Endothelial cell of umbilical vein (primary cell): ENCODE data around the gene ZNF385B. TPM values are rescaled to one million over a fixed set of nuclear protein-coding genes. Genes with fewer than 3 reads are reported as not detected.

Source experiments
- BruUV-seq: library from RNA; stranded (reverse); fragments of 400-500 nt; replicated peaks from 2 replicates; lab custom pipeline; 2021; lab: Mats Ljungman, UMichigan
- CTCF ChIA-PET: fragments of 300-600, 350-600 bp; sonication (Branson Sonifier 250); formaldehyde crosslinking; loops from one replicate; lab custom pipeline; 2021; ENCODE audit warnings: antibody characterized with exemption, inconsistent platforms; lab: Charles Lee
- POLR2A ChIA-PET: fragments of 300-600, 350-600 bp; sonication (Branson Sonifier 250); formaldehyde crosslinking; loops from one replicate; lab custom pipeline; 2021; ENCODE audit warnings: antibody characterized with exemption, inconsistent platforms; lab: Charles Lee
- DNase-seq: peaks from one replicate; pipeline ENCODE4 v3.0.0-alpha.2; 2011; ENCODE audit warnings: low read depth, low spot score
- FAIRE-seq: peaks from 2 replicates; lab custom pipeline; 2011; peaks lifted over from hg19 to GRCh38; lab: Jason Lieb, UNC
- H2AFZ ChIP-seq: 2 replicates; pipeline ENCODE4 v1.6.0; 2012; ENCODE audit warnings: low read depth, low read length, control low read depth, inconsistent platforms
- H3K27ac ChIP-seq: 2 replicates; pipeline ENCODE4 v1.5.1; 2011; ENCODE audit warnings: low read depth, mild to moderate bottlenecking, control low read depth, low read length, moderate library complexity; ENCODE audit not compliant: insufficient read depth
- H3K27me3 ChIP-seq, 2 experiments: 2 replicates each; pipeline versions ENCODE4 v1.6.0 to v1.6.1; 2011; ENCODE audit warnings: low read length in 2 of 2, mixed read lengths in 1 of 2; ENCODE audit not compliant: control insufficient read depth in 2 of 2, insufficient read depth in 2 of 2
- H3K36me3 ChIP-seq, 2 experiments: 2 replicates in 1 of 2; 3 replicates in 1 of 2; pipeline ENCODE4 v1.5.1; 2011; ENCODE audit warnings: low read length in 2 of 2, mild to moderate bottlenecking in 1 of 2, moderate library complexity in 1 of 2; ENCODE audit not compliant: control insufficient read depth in 2 of 2, insufficient read depth in 2 of 2; ENCODE audit errors: extremely low read depth in 1 of 2
- H3K4me1 ChIP-seq: 3 replicates; pipeline ENCODE4 v1.5.1; 2011; ENCODE audit warnings: mild to moderate bottlenecking, low read length; ENCODE audit not compliant: control insufficient read depth, insufficient read depth; ENCODE audit errors: extremely low read depth
- H3K4me2 ChIP-seq: 2 replicates; pipeline ENCODE4 v1.6.1; 2011; ENCODE audit warnings: low read length, control low read depth, mixed read lengths; ENCODE audit not compliant: insufficient read depth
- H3K4me3 ChIP-seq, 3 experiments: fragments of 200-600 bp in 1 of 3; sonication (generic), shearing (Covaris generic) in 1 of 3; replicated peaks in 1 of 3; 2 replicates each; pipeline ENCODE4 v1.5.1; 2011 to 2016; ENCODE audit warnings: control low read depth in 3 of 3, low read length in 3 of 3, mild to moderate bottlenecking in 2 of 3, inconsistent platforms in 1 of 3, low read depth in 1 of 3, moderate library complexity in 1 of 3; ENCODE audit not compliant: insufficient read depth in 1 of 3
- H3K79me2 ChIP-seq: 2 replicates; pipeline ENCODE4 v1.6.0; 2012; ENCODE audit warnings: low read length, inconsistent platforms; ENCODE audit not compliant: control insufficient read depth, insufficient read depth
- H3K9ac ChIP-seq: replicated peaks from 2 replicates; pipeline ENCODE3; 2011; ENCODE audit warnings: low read length, control low read depth; ENCODE audit not compliant: insufficient read depth; ENCODE audit errors: extremely low read depth
- H3K9me1 ChIP-seq: replicated peaks from 3 replicates; pipeline ENCODE4 v1.6.0; 2011; ENCODE audit warnings: mild to moderate bottlenecking, low read length; ENCODE audit not compliant: control insufficient read depth, insufficient read depth; ENCODE audit errors: extremely low read depth
- H3K9me3 ChIP-seq: replicated peaks from 2 replicates; pipeline ENCODE4 v1.5.1; 2012; ENCODE audit warnings: low read length, inconsistent platforms; ENCODE audit not compliant: control insufficient read depth, insufficient read depth
- H4K20me1 ChIP-seq: replicated peaks from 2 replicates; pipeline ENCODE3; 2011; ENCODE audit warnings: mild to moderate bottlenecking, low read length; ENCODE audit not compliant: control insufficient read depth, insufficient read depth; ENCODE audit errors: extremely low read depth
- CTCF ChIP-seq, 2 donors: IDR thresholded peaks; 1 replicate in 1 of 2; 2 replicates in 1 of 2; pipeline ENCODE4 v1.5.1; 2011; ENCODE audit warnings: low read length in 2 of 2, mild to moderate bottlenecking in 2 of 2, moderate library complexity in 2 of 2, control low read depth in 1 of 2, inconsistent platforms in 1 of 2, low read depth in 1 of 2; ENCODE audit not compliant: insufficient read depth in 1 of 2; ENCODE audit errors: extremely low read depth in 1 of 2
- EZH2 ChIP-seq: IDR thresholded peaks from 2 replicates; pipeline ENCODE4 v1.6.1; 2012; ENCODE audit warnings: borderline replicate concordance, low read depth, mild to moderate bottlenecking, moderate library complexity, low read length, inconsistent platforms; ENCODE audit not compliant: severe bottlenecking
- FOS ChIP-seq: IDR thresholded peaks from 2 replicates; pipeline ENCODE4 v1.6.1; 2011; ENCODE audit warnings: mild to moderate bottlenecking, low read length, moderate library complexity, borderline replicate concordance; ENCODE audit not compliant: insufficient read depth
- GATA2 ChIP-seq: IDR thresholded peaks from 2 replicates; pipeline ENCODE4 v1.7.0; 2011; ENCODE audit warnings: low read depth, mild to moderate bottlenecking, moderate library complexity, mixed read lengths, low read length; ENCODE audit not compliant: insufficient read length, insufficient read depth
- JUN ChIP-seq: IDR thresholded peaks from 2 replicates; pipeline ENCODE4 v1.6.1; 2011; ENCODE audit warnings: borderline replicate concordance, low read depth; ENCODE audit not compliant: insufficient read length, insufficient read depth
- MAX ChIP-seq: IDR thresholded peaks from 2 replicates; pipeline ENCODE4 v1.6.1; 2011; ENCODE audit not compliant: insufficient read depth, insufficient read length
- MYC ChIP-seq: IDR thresholded peaks from one replicate; pipeline ENCODE4 v1.6.1; 2011; ENCODE audit warnings: mild to moderate bottlenecking, low read depth, low read length
- POLR2A ChIP-seq: IDR thresholded peaks from 2 replicates; pipeline ENCODE4 v1.6.1; 2012; ENCODE audit warnings: low read depth, mild to moderate bottlenecking, control low read depth, low read length
- POLR2AphosphoS5 ChIP-seq: IDR thresholded peaks from 2 replicates; pipeline ENCODE4 v1.6.1; 2012; ENCODE audit warnings: low read depth, mild to moderate bottlenecking, control low read depth, low read length, moderate library complexity; ENCODE audit not compliant: insufficient read depth
- dilution Hi-C: fragments of 300-500 bp; cut with MboI; formaldehyde crosslinking; loops from one replicate; pipeline ENCODE4 v1.15.0; 2019; ENCODE audit warnings: low sequenced_read_pairs; ENCODE audit not compliant: extremely low pct_ligation_motif_present
- intact Hi-C: fragments of 100-400 bp; cut with micrococcal nuclease; formaldehyde crosslinking; loops from one replicate; pipeline ENCODE4 v1.10.0; 2022
- polyA plus RNA-seq, 4 experiments: library from polyadenylated mRNA; depleted of rRNA in 3 of 4; stranded (reverse) in 3 of 4; unstranded in 1 of 4; fragments of >200 nt; gene quantifications; 2 replicates each; pipeline versions ENCODE4 v1.2.1 to v1.2.3, GENCODE V29; 2011 to 2012; ENCODE audit warnings: missing spikeins in 1 of 4
- total RNA-seq: library from RNA; stranded (reverse); gene quantifications from 2 replicates; pipeline ENCODE4 v1.2.3, GENCODE V29; 2021

The ZNF385B gene
- total and polyA plus RNA-seq, 2 donors (not counting 3 experiments of a cell fraction or from before 2014, with no cell fraction given): not detected

GRCh38 chr2:179893616-179894015 lies 32.2 kb upstream of the ZNF385B start:
- Histone ChIP-seq H3K9me3 (no peaks in the 10 kb centered on the region), H3K4me1 (no peaks in the 10 kb centered on the region), H3K9ac (no peak overlapping the region), H2AFZ (no peak overlapping the region), H3K27me3 (no peaks in the 10 kb centered on the region), H3K36me3 (no peaks in the 10 kb centered on the region), H3K27ac (no peak overlapping the region), H3K4me3 (no peak overlapping the region), H4K20me1 (no peaks in the 10 kb centered on the region), H3K4me2 (no peak overlapping the region), H3K9me1 (no peaks in the 10 kb centered on the region), H3K79me2 (no peaks in the 10 kb centered on the region)
- intact Hi-C loops (no loop called here), dilution Hi-C loops (no loop called here)
- CTCF ChIA-PET: no interaction called here
- no peak for TF ChIP-seq CTCF (IDR thresholded peaks at IDR 0.05; ENCODE audit: extremely low read depth in 1 of 2, insufficient read depth in 1 of 2, low read depth in 1 of 2, low read length in 2 of 2)
- DNase-seq (no peak), FAIRE-seq (no peak)
- BruUV-seq: no TSS peak
- POLR2A ChIA-PET: no interaction called here

- no TSS peak for BruUV-seq
- Histone ChIP-seq H3K9ac (no peak overlapping the region), H3K9me1 (no peaks in the 10 kb centered on the region), H4K20me1 (no peaks in the 10 kb centered on the region), H3K79me2 (no peaks in the 10 kb centered on the region), H3K27me3 (no peaks in the 10 kb centered on the region), H3K36me3 (no peaks in the 10 kb centered on the region), H2AFZ (no peak overlapping the region), H3K4me2 (no peak overlapping the region), H3K4me1 (no peaks in the 10 kb centered on the region), H3K27ac (no peak overlapping the region), H3K9me3 (no peaks in the 10 kb centered on the region), H3K4me3 (no peak overlapping the region)
- no peak for FAIRE-seq
- ChIA-PET POLR2A (no interaction called here), CTCF (no interaction called here)
- no peak for DNase-seq
- TF ChIP-seq EZH2 (no peak), CTCF (IDR thresholded peaks at IDR 0.05; ENCODE audit: extremely low read depth in 1 of 2, insufficient read depth in 1 of 2, low read depth in 1 of 2, low read length in 2 of 2) (no peak), POLR2A (no peak), MYC (no peak), POLR2AphosphoS5 (no peak), MAX (no peak), GATA2 (no peak), FOS (no peak), JUN (no peak)
- intact Hi-C loops: no loop called here
- dilution Hi-C loops: no loop called here
Observed at GRCh38 chr2:179891237-179891636, 29.8 kb upstream of the ZNF385B start.
